SK-N-SH (cell line): Measurements from ENCODE around the gene NUAK1. TPM values are rescaled to one million over a fixed set of nuclear protein-coding genes. Genes with fewer than 3 reads are reported as not detected.
A peak's percentile ranks its signal among the peaks of the same experiment; 100 is the strongest.

Experiments used
- CTCF ChIA-PET: fragments of 300-600, 350-600 bp; formaldehyde crosslinking; extraction: SDS; loops from one replicate; lab custom pipeline; 2021; lab: Yijun Ruan, JAX
- POLR2A ChIA-PET: fragments of 350-600 bp; sonication (Branson Sonifier 250); formaldehyde crosslinking; extraction: SDS; loops from one replicate; lab custom pipeline; 2020; ENCODE audit warnings: antibody characterized with exemption, inconsistent platforms; lab: Yijun Ruan, JAX
- DNase-seq: peaks from one replicate; pipeline ENCODE4 v3.0.0; 2012
- H2AFZ ChIP-seq: fragments of 200-600 bp; sonication (generic); 2 replicates; pipeline ENCODE4 v1.8.1; 2016; ENCODE audit warnings: antibody characterized with exemption, mild to moderate bottlenecking, low read depth
- H3F3A ChIP-seq: fragments of 200-600 bp; sonication (generic); replicated peaks from 2 replicates; pipeline ENCODE3; 2016; ENCODE audit warnings: antibody characterized with exemption, mild to moderate bottlenecking; ENCODE audit not compliant: insufficient read depth
- H3K27ac ChIP-seq, 2 experiments: fragments of 200-500 bp in 1 of 2; fragments of 200-600 bp in 1 of 2; sonication (Bioruptor generic) in 1 of 2; sonication (generic), shearing (Covaris generic) in 1 of 2; 2 replicates each; pipeline versions ENCODE4 v1.5.1 to v1.6.1; 2014 to 2016; ENCODE audit warnings: low read depth in 2 of 2, inconsistent platforms in 1 of 2, low read length in 1 of 2, mild to moderate bottlenecking in 1 of 2, mixed read lengths in 1 of 2
- H3K27me3 ChIP-seq: fragments of 200-600 bp; sonication (generic), shearing (Covaris generic); 2 replicates; pipeline ENCODE4 v1.6.1; 2016; ENCODE audit warnings: mixed run types; ENCODE audit not compliant: insufficient read depth
- H3K36me3 ChIP-seq, 2 experiments: fragments of 200-500 bp in 1 of 2; fragments of 200-600 bp in 1 of 2; sonication (Bioruptor generic) in 1 of 2; sonication (generic) in 1 of 2; replicated peaks in 1 of 2; 2 replicates each; pipeline versions ENCODE3 to v1.5.1; 2014 to 2016; ENCODE audit warnings: low read length in 1 of 2, mild to moderate bottlenecking in 1 of 2; ENCODE audit not compliant: insufficient read depth in 2 of 2, control insufficient read depth in 1 of 2
- H3K4me1 ChIP-seq, 2 experiments: fragments of 200-500 bp in 1 of 2; fragments of 200-600 bp in 1 of 2; sonication (Bioruptor generic) in 1 of 2; sonication (generic), shearing (Covaris generic) in 1 of 2; 2 replicates each; pipeline versions ENCODE4 v1.5.1 to v1.6.1; 2014 to 2016; ENCODE audit warnings: low read depth in 1 of 2, low read length in 1 of 2, mixed run types in 1 of 2; ENCODE audit not compliant: insufficient read depth in 2 of 2, control insufficient read depth in 1 of 2
- H3K4me2 ChIP-seq: fragments of 200-600 bp; sonication (generic), shearing (Covaris generic); 2 replicates; pipeline ENCODE4 v1.6.1; 2017; ENCODE audit warnings: mixed run types
- H3K4me3 ChIP-seq, 2 experiments: fragments of 200-500 bp in 1 of 2; fragments of 200-600 bp in 1 of 2; sonication (Bioruptor generic) in 1 of 2; sonication (generic), shearing (Covaris generic) in 1 of 2; 2 replicates each; pipeline versions ENCODE4 v1.5.1 to v1.8.1; 2014 to 2016; ENCODE audit warnings: low read depth in 2 of 2, inconsistent platforms in 1 of 2, low read length in 1 of 2, mild to moderate bottlenecking in 1 of 2, mixed read lengths in 1 of 2, moderate library complexity in 1 of 2
- H3K79me2 ChIP-seq: fragments of 200-600 bp; sonication (generic); 2 replicates; pipeline ENCODE4 v1.8.1; 2017; ENCODE audit warnings: mild to moderate bottlenecking; ENCODE audit not compliant: insufficient read depth
- H3K9ac ChIP-seq: fragments of 200-600 bp; sonication (generic); 2 replicates; pipeline ENCODE4 v1.6.1; 2017; ENCODE audit warnings: mixed run types
- H3K9me2 ChIP-seq: fragments of 200-600 bp; sonication (generic); 2 replicates; pipeline ENCODE4 v1.6.1; 2017; ENCODE audit warnings: mixed run types
- H3K9me3 ChIP-seq: fragments of 200-600 bp; sonication (generic); 2 replicates; pipeline ENCODE4 v1.6.1; 2017; ENCODE audit warnings: mixed run types, mild to moderate bottlenecking, moderate library complexity
- H4K20me1 ChIP-seq: fragments of 200-600 bp; sonication (generic); 2 replicates; pipeline ENCODE4 v1.6.1; 2017; ENCODE audit warnings: mild to moderate bottlenecking, mixed run types; ENCODE audit not compliant: insufficient read depth
- CHD2 ChIP-seq: fragments of 150-350 bp; IDR thresholded peaks from 2 replicates; pipeline ENCODE4 v1.6.1; 2018; ENCODE audit warnings: low read length; ENCODE audit not compliant: partially characterized antibody
- CTCF ChIP-seq: fragments of 200-600 bp; sonication (generic); IDR thresholded peaks from 2 replicates; pipeline ENCODE4 v1.6.1; 2017; ENCODE audit warnings: antibody characterized with exemption, mild to moderate bottlenecking, moderate library complexity
- ELF1 ChIP-seq: IDR thresholded peaks from 2 replicates; pipeline ENCODE4 v1.4.0; 2012
- FOXM1 ChIP-seq: IDR thresholded peaks from 2 replicates; pipeline ENCODE4 v1.4.0; 2012; ENCODE audit warnings: low read depth, mild to moderate bottlenecking
- GATA2 ChIP-seq: sonication (generic); formaldehyde crosslinking; IDR thresholded peaks from 2 replicates; pipeline ENCODE4 v1.5.0; 2020; ENCODE audit warnings: mild to moderate bottlenecking, missing genetic modification reagents
- IRF3 ChIP-seq: fragments of 150-350 bp; IDR thresholded peaks from 2 replicates; pipeline ENCODE4 v1.6.1; 2016; ENCODE audit warnings: mild to moderate bottlenecking, low read depth, low read length
- JUND ChIP-seq: IDR thresholded peaks from 2 replicates; pipeline ENCODE4 v1.4.0; 2012
- MEF2A ChIP-seq: IDR thresholded peaks from 2 replicates; pipeline ENCODE4 v1.4.0; 2012; ENCODE audit warnings: low read depth, borderline replicate concordance
- MXI1 ChIP-seq: IDR thresholded peaks from 2 replicates; pipeline ENCODE4 v1.6.1; 2012; ENCODE audit warnings: mild to moderate bottlenecking, low read depth, low read length, improper control_type of control experiment
- NFIC ChIP-seq: IDR thresholded peaks from 2 replicates; pipeline ENCODE4 v1.4.0; 2012; ENCODE audit warnings: borderline replicate concordance
- NRF1 ChIP-seq: IDR thresholded peaks from 2 replicates; pipeline ENCODE4 v1.6.1; 2012; ENCODE audit warnings: low read depth, mild to moderate bottlenecking, low read length
- POLR2AphosphoS5 ChIP-seq: IDR thresholded peaks from 2 replicates; pipeline ENCODE4 v1.6.1; 2012; ENCODE audit warnings: low read depth, low read length
- REST ChIP-seq: IDR thresholded peaks from 2 replicates; pipeline ENCODE4 v1.6.1; 2012; ENCODE audit warnings: mild to moderate bottlenecking, low read depth, low read length, moderate library complexity
- RFX5 ChIP-seq: IDR thresholded peaks from 2 replicates; pipeline ENCODE4 v1.6.1; 2012; ENCODE audit warnings: mild to moderate bottlenecking, improper control_type of control experiment, low read length
- RXRA ChIP-seq: IDR thresholded peaks from 2 replicates; pipeline ENCODE4 v1.4.0; 2012; ENCODE audit warnings: low read depth, mild to moderate bottlenecking, borderline replicate concordance
- SIN3A ChIP-seq: IDR thresholded peaks from 2 replicates; pipeline ENCODE4 v1.6.1; 2012; ENCODE audit warnings: low read depth, mild to moderate bottlenecking, low read length, moderate library complexity, borderline replicate concordance
- TCF12 ChIP-seq: IDR thresholded peaks from 2 replicates; pipeline ENCODE4 v1.4.0; 2012
- USF2 ChIP-seq: fragments of 150-350 bp; IDR thresholded peaks from 2 replicates; pipeline ENCODE4 v1.6.1; 2017; ENCODE audit warnings: antibody characterized with exemption, low read length, low read depth, borderline replicate concordance
- WGBS: methylation state at CpG from one replicate; pipeline ENCODE4 v1.1.6; 2017; ENCODE audit warnings: low lambda C conversion rate; 5-methylcytosine and 5-hydroxymethylcytosine counted together
- polyA plus RNA-seq, 3 experiments: library from polyadenylated mRNA; depleted of rRNA; stranded (reverse); fragments of >200 nt; gene quantifications; 2 replicates each; pipeline ENCODE4 v1.2.3, GENCODE V29; 2012

Gene NUAK1
- polyA plus RNA-seq, 1 of the 3 experiments (the other 2 are of a cell fraction), result 8.1 TPM

GRCh38 chr12:106046301-106046846, 92.4 kb downstream of the NUAK1 start:
- 65% methylated on average over 4 of the region's 4 CpGs for WGBS
- TF ChIP-seq IRF3 (no peak), ELF1 (no peak), TCF12 (0 out of 2 replicates have a peak, but pooled peaks have one; percentile 11)
- TF ChIP-seq, all 33 proteins: peak for 1

GRCh38 chr12:106045251-106045674, 93.5 kb downstream of the NUAK1 start:
- H2AFZ ChIP-seq, result peak overlapping the region; percentile 48; the same call in 1 of the 2 replicates
- peaks cover 3 to 16% of the 10 kb centered on the region in 2 experiments; a peak in 3 of 4 replicates for H3K4me1 ChIP-seq
- no peak overlapping the region; a peak in 1 of 4 replicates for H3K4me3 ChIP-seq
- H3K4me2 ChIP-seq, result peak overlapping the region; percentile 46
- ChIA-PET POLR2A (no interaction called here), CTCF (interaction anchor here (0.8 kb wide), 1 partner anchor 30 kb away, joined by 3 read pairs; no protein-coding TSS in a partner anchor)
- H3K27ac ChIP-seq, result peak overlapping the region; percentile 81 to 88
- DNase-seq, result no peak
- no peaks in the 10 kb centered on the region for H4K20me1 ChIP-seq
- 30% methylated on average over 4 of the region's 4 CpGs for WGBS
- H3K36me3 ChIP-seq, result no peaks in the 10 kb centered on the region
- no peaks in the 10 kb centered on the region for H3K9me3 ChIP-seq
- H3K9ac ChIP-seq, result peak overlapping the region; percentile 27; the same call in 1 of the 2 replicates
- H3F3A ChIP-seq, result peaks cover 40% of the 10 kb centered on the region
- no peaks in the 10 kb centered on the region for H3K9me2 ChIP-seq
- H3K79me2 ChIP-seq, result no peaks in the 10 kb centered on the region
- no peaks in the 10 kb centered on the region for H3K27me3 ChIP-seq
- no peak for TF ChIP-seq NFIC
- TF ChIP-seq POLR2AphosphoS5, result no peak
- no peak for TF ChIP-seq NRF1
- no peak for TF ChIP-seq FOXM1
- no peak for TF ChIP-seq USF2
- no peak for TF ChIP-seq RXRA
- TF ChIP-seq JUND, result no peak
- no peak for TF ChIP-seq MEF2A
- TF ChIP-seq TCF12, result no peak
- no peak for TF ChIP-seq RFX5
- TF ChIP-seq IRF3, result no peak
- no peak for TF ChIP-seq MXI1
- no peak for TF ChIP-seq CHD2
- no peak for TF ChIP-seq REST
- TF ChIP-seq SIN3A, result no peak
- TF ChIP-seq CTCF, result no peak
- TF ChIP-seq GATA2, result no peak

More at GRCh38 chr12:106046301-106046846, 92.4 kb downstream of the NUAK1 start:
- no peaks in the 10 kb centered on the region for H3K79me2 ChIP-seq
- no peaks in the 10 kb centered on the region for H3K36me3 ChIP-seq
- peak overlapping the region; percentile 81 to 88; a peak in 3 of 4 replicates for H3K27ac ChIP-seq
- DNase-seq, result peak; percentile 12
- peaks cover 3 to 16% of the 10 kb centered on the region in 2 experiments; a peak in 3 of 4 replicates for H3K4me1 ChIP-seq
- no peaks in the 10 kb centered on the region for H3K9me2 ChIP-seq
- no peaks in the 10 kb centered on the region for H3K27me3 ChIP-seq
- H3K4me3 ChIP-seq, result no peak overlapping the region
- H3K4me2 ChIP-seq, result no peak overlapping the region
- POLR2A ChIA-PET, result no interaction called here
- H3K9ac ChIP-seq, result no peak overlapping the region
- H4K20me1 ChIP-seq, result no peaks in the 10 kb centered on the region
- CTCF ChIA-PET, result interaction anchor here (1.5 kb wide), 1 partner anchor 12 kb away, joined by 3 read pairs; no protein-coding TSS in a partner anchor
- H3K9me3 ChIP-seq, result no peaks in the 10 kb centered on the region
- H2AFZ ChIP-seq, result no peak overlapping the region; the same call in 1 of the 2 replicates
- H3F3A ChIP-seq, result peaks cover 40% of the 10 kb centered on the region
